OCI-M1 (cell line): ENCODE data around the gene INSRR.

Source experiments
- DNase-seq: peaks from one replicate; lab custom pipeline; 2025; lab: John Stamatoyannopoulos, UW

INSRR gene

GRCh38 chr1:156826630-156827029, 32.3 kb downstream of the INSRR start:
- DNase-seq: no peak

- no peak for DNase-seq
Measured at GRCh38 chr1:156823210-156823790, 35.6 kb downstream of the INSRR start.

- no peak for DNase-seq
Measured at GRCh38 chr1:156822680-156823079, 36.2 kb downstream of the INSRR start.

- no peak for DNase-seq
Measured at GRCh38 chr1:156821801-156822200, 37.1 kb downstream of the INSRR start.

GRCh38 chr1:156816561-156817328, 42.2 kb downstream of the INSRR start, which contains the start of gene SH2D2A:
Gene SH2D2A (minus strand): TSS chr1:156816848. CDS start chr1:156816708, 140 bp downstream.
- DNase-seq: peak; percentile 85

- DNase-seq: no peak
Measured at GRCh38 chr1:156815961-156816422, 42.9 kb downstream of the INSRR start.

GRCh38 chr1:156815307-156815826, 43.5 kb downstream of the INSRR start:
- no peak for DNase-seq

GRCh38 chr1:156814571-156815260, 44.2 kb downstream of the INSRR start:
- DNase-seq: no peak

- no peak for DNase-seq
Measured at GRCh38 chr1:156813750-156814570, 45.0 kb downstream of the INSRR start.

GRCh38 chr1:156813298-156813697, 45.6 kb downstream of the INSRR start:
- DNase-seq: no peak

GRCh38 chr1:156812293-156812990, 46.5 kb downstream of the INSRR start:
- DNase-seq: no peak

- DNase-seq: no peak
Measured at GRCh38 chr1:156811168-156811567, 47.7 kb downstream of the INSRR start.

GRCh38 chr1:156809711-156810366, 49.1 kb downstream of the INSRR start:
- no peak for DNase-seq

- no peak for DNase-seq
Measured at GRCh38 chr1:156809281-156809680, 49.6 kb downstream of the INSRR start.

GRCh38 chr1:156808186-156809030, 50.5 kb downstream of the INSRR start:
- DNase-seq: no peak

- no peak for DNase-seq
Measured at GRCh38 chr1:156807627-156808026, 51.3 kb downstream of the INSRR start.

GRCh38 chr1:156806512-156807440, 52.1 kb downstream of the INSRR start:
- DNase-seq: no peak

GRCh38 chr1:156805766-156806511, 53.0 kb downstream of the INSRR start:
- DNase-seq: no peak
